Spleen (tissue), 7 donors: ENCODE results near the gene NCK2.

Experiments
- POLR2A ChIP-seq, 3 donors: fragments of 450-650 bp; IDR thresholded peaks; one replicate each; pipeline ENCODE4 v1.5.1; 2017; ENCODE audit warnings: antibody characterized with exemption in 3 of 3, mild to moderate bottlenecking in 1 of 3
- POLR2AphosphoS5 ChIP-seq, 3 donors: sonication (generic); formaldehyde crosslinking; IDR thresholded peaks; one replicate each; pipeline ENCODE4 v1.5.1; 2017; ENCODE audit warnings: antibody characterized with exemption in 3 of 3
- TF ChIP-seq, protein P1 (sequence below), 11 experiments: fragments of 200-600 bp in 7 of 11; fragments of 450-650 bp in 4 of 11; sonication (generic) in 4 of 11; IDR thresholded peaks in 8 of 11; conservative IDR thresholded peaks in 3 of 11; 1 replicate in 7 of 11; 2 replicates in 4 of 11; pipeline versions ENCODE4 v1.4.0 to v1.8.0; 2016 to 2021; ENCODE audit warnings: antibody characterized with exemption in 11 of 11, inconsistent platforms in 4 of 11, mild to moderate bottlenecking in 1 of 11
- donor health status: DM: no; HTN: no; CAD: no; lungs with moderate emphysema.
- donor health status: DM: no; HTN: no; CAD: no.
- donor health status: DM: no; HTN: no; CAD: no.

DNA sequence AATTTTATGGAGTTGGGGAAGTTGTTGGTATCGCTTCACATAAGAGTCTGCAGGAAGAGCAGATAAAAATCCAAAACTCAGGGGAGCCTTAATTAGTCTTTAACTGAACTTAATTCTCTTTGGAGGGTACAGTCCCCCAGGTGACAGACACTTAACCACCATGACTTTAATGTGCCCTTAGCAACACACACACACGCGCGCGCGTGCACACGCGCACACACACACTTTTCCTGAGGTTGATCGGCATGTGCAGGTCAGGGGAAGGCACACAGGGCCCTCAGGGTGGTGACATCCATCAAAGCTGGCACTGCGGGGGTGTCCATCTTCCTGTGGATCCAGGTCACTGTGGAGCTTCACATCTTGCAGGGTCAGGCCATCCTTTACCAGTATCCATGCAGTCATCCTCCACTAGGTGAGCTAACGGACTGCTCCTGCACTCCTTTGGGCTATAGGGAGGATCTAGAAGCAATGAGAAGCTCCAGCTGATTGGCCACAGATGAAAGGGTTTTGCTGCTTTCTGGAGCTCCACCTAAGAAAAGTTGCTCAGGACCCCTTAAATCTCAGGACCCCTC is 21.9 kb upstream of the NCK2 start:
- TF ChIP-seq POLR2AphosphoS5 (IDR thresholded peaks at IDR 0.05) (no peak), POLR2A (IDR thresholded peaks at IDR 0.05) (no peak)
- TF ChIP-seq, protein P1, sequence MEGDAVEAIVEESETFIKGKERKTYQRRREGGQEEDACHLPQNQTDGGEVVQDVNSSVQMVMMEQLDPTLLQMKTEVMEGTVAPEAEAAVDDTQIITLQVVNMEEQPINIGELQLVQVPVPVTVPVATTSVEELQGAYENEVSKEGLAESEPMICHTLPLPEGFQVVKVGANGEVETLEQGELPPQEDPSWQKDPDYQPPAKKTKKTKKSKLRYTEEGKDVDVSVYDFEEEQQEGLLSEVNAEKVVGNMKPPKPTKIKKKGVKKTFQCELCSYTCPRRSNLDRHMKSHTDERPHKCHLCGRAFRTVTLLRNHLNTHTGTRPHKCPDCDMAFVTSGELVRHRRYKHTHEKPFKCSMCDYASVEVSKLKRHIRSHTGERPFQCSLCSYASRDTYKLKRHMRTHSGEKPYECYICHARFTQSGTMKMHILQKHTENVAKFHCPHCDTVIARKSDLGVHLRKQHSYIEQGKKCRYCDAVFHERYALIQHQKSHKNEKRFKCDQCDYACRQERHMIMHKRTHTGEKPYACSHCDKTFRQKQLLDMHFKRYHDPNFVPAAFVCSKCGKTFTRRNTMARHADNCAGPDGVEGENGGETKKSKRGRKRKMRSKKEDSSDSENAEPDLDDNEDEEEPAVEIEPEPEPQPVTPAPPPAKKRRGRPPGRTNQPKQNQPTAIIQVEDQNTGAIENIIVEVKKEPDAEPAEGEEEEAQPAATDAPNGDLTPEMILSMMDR (IDR thresholded peaks at IDR 0.05 in 8 of 11, conservative IDR thresholded peaks at IDR 0.05 in 3 of 11) = no peak
